H9 (cell line): ENCODE results near the gene KLF6. TPM values are rescaled to one million over a fixed set of nuclear protein-coding genes. Genes with fewer than 3 reads are reported as not detected.

Experiments
- DNase-seq: peaks from one replicate; pipeline ENCODE4 v3.0.0-alpha.2; 2017
- H2AFZ ChIP-seq: one replicate; pipeline ENCODE4 v1.6.1; 2013; ENCODE audit warnings: mild to moderate bottlenecking, low read length, control low read depth, moderate library complexity
- H2AK5ac ChIP-seq: 2 replicates; pipeline ENCODE4 v1.6.1; 2013; ENCODE audit warnings: low read length, control low read depth, mixed read lengths; ENCODE audit not compliant: insufficient read length
- H2BK120ac ChIP-seq: one replicate; pipeline ENCODE4 v1.6.1; 2013; ENCODE audit warnings: low read depth, mild to moderate bottlenecking, low read length, control low read depth, inconsistent platforms; ENCODE audit not compliant: poor library complexity, severe bottlenecking
- H2BK12ac ChIP-seq: 2 replicates; pipeline ENCODE4 v1.6.1; 2013; ENCODE audit warnings: low read length, control low read depth, mixed read lengths, low read depth; ENCODE audit not compliant: insufficient read length
- H2BK15ac ChIP-seq: 2 replicates; pipeline ENCODE4 v1.6.1; 2013; ENCODE audit warnings: low read depth, low read length, control low read depth
- H2BK20ac ChIP-seq: one replicate; pipeline ENCODE4 v1.6.1; 2013; ENCODE audit warnings: low read depth, mild to moderate bottlenecking, low read length, control low read depth, inconsistent platforms; ENCODE audit not compliant: poor library complexity, severe bottlenecking
- H2BK5ac ChIP-seq: 2 replicates; pipeline ENCODE4 v1.6.1; 2013; ENCODE audit warnings: low read length, control low read depth, mixed read lengths; ENCODE audit not compliant: insufficient read length
- H3K14ac ChIP-seq: 2 replicates; pipeline ENCODE4 v1.6.1; 2013; ENCODE audit warnings: low read length, control low read depth; ENCODE audit not compliant: insufficient read depth
- H3K18ac ChIP-seq: 2 replicates; pipeline ENCODE4 v1.6.1; 2013; ENCODE audit warnings: low read depth, mild to moderate bottlenecking, mixed read lengths, low read length, control low read depth; ENCODE audit not compliant: insufficient read length
- H3K23ac ChIP-seq: 2 replicates; pipeline ENCODE4 v1.6.1; 2013; ENCODE audit warnings: low read length, control low read depth, mixed read lengths, low read depth; ENCODE audit not compliant: insufficient read length
- H3K23me2 ChIP-seq: 2 replicates; pipeline ENCODE4 v1.6.1; 2013; ENCODE audit warnings: low read depth, mild to moderate bottlenecking, mixed read lengths, low read length, control low read depth; ENCODE audit not compliant: insufficient read length, poor library complexity, severe bottlenecking
- H3K27ac ChIP-seq: 2 replicates; pipeline ENCODE4 v1.5.1; 2013; ENCODE audit warnings: low read length, control low read depth, mixed read lengths, low read depth; ENCODE audit not compliant: insufficient read length
- H3K27me3 ChIP-seq: 2 replicates; pipeline ENCODE4 v1.6.1; 2013; ENCODE audit warnings: low read length, control low read depth, inconsistent platforms; ENCODE audit not compliant: insufficient read depth
- H3K4ac ChIP-seq: 2 replicates; pipeline ENCODE4 v1.6.1; 2013; ENCODE audit warnings: low read depth, mild to moderate bottlenecking, control low read depth, inconsistent platforms, low read length, moderate library complexity
- H3K4me1 ChIP-seq: 2 replicates; pipeline ENCODE4 v1.6.1; 2013; ENCODE audit warnings: low read length, control low read depth, inconsistent platforms; ENCODE audit not compliant: insufficient read depth
- H3K4me2 ChIP-seq: 2 replicates; pipeline ENCODE4 v1.6.1; 2013; ENCODE audit warnings: low read length, control low read depth, mixed read lengths; ENCODE audit not compliant: insufficient read length, insufficient read depth
- H3K56ac ChIP-seq: 2 replicates; pipeline ENCODE4 v1.6.1; 2013; ENCODE audit warnings: low read depth, mild to moderate bottlenecking, mixed read lengths, low read length, control low read depth; ENCODE audit not compliant: insufficient read length
- H3K79me1 ChIP-seq: 2 replicates; pipeline ENCODE4 v1.6.1; 2013; ENCODE audit warnings: low read depth, mild to moderate bottlenecking, moderate library complexity, low read length, control low read depth, inconsistent platforms; ENCODE audit not compliant: insufficient read depth, poor library complexity, severe bottlenecking
- H3K79me2 ChIP-seq: 2 replicates; pipeline ENCODE4 v1.6.1; 2013; ENCODE audit warnings: low read length, control low read depth, inconsistent platforms; ENCODE audit not compliant: insufficient read depth
- H3K9ac ChIP-seq: 2 replicates; pipeline ENCODE4 v1.6.1; 2013; ENCODE audit warnings: low read length, control low read depth, mixed read lengths; ENCODE audit not compliant: insufficient read length; ENCODE audit errors: extremely low read depth
- H3K9me3 ChIP-seq: one replicate; pipeline ENCODE4 v1.6.1; 2013; ENCODE audit warnings: low read depth, low read length, inconsistent platforms; ENCODE audit not compliant: control insufficient read depth
- H3T11ph ChIP-seq: one replicate; pipeline ENCODE4 v1.6.1; 2013; ENCODE audit warnings: mild to moderate bottlenecking, low read length, control low read depth, inconsistent platforms
- H4K20me1 ChIP-seq: one replicate; pipeline ENCODE4 v1.6.1; 2013; ENCODE audit not compliant: control insufficient read depth, insufficient read length, insufficient read depth
- H4K5ac ChIP-seq: 2 replicates; pipeline ENCODE4 v1.6.1; 2013; ENCODE audit warnings: low read depth, mild to moderate bottlenecking, mixed read lengths, low read length, control low read depth; ENCODE audit not compliant: insufficient read length
- H4K8ac ChIP-seq: replicated peaks from 2 replicates; pipeline ENCODE4 v1.6.1; 2013; ENCODE audit warnings: low read length, control low read depth, mixed read lengths, low read depth; ENCODE audit not compliant: insufficient read length
- H4K91ac ChIP-seq: 2 replicates; pipeline ENCODE4 v1.6.1; 2013; ENCODE audit warnings: low read depth, mild to moderate bottlenecking, moderate library complexity, mixed read lengths, low read length, control low read depth; ENCODE audit not compliant: insufficient read length
- H3K27ac Mint-ChIP-seq, 3 experiments: 2 replicates in 2 of 3; 3 replicates in 1 of 3; pipeline ENCODE4 v1.8.0; 2020 to 2021; ENCODE audit warnings: mixed read lengths in 3 of 3, mild to moderate bottlenecking in 1 of 3, moderate library complexity in 1 of 3
- H3K27me3 Mint-ChIP-seq: 2 replicates; pipeline ENCODE4 v1.8.0; 2021; ENCODE audit warnings: low read depth, mild to moderate bottlenecking, moderate library complexity, mixed read lengths
- H3K36me3 Mint-ChIP-seq, 3 experiments: 2 replicates in 2 of 3; 3 replicates in 1 of 3; pipeline ENCODE4 v1.8.0; 2020 to 2021; ENCODE audit warnings: low read depth in 3 of 3, mixed read lengths in 3 of 3; ENCODE audit not compliant: insufficient read depth in 1 of 3
- H3K4me1 Mint-ChIP-seq, 2 experiments: 2 replicates each; pipeline ENCODE4 v1.8.0; 2020; ENCODE audit warnings: mixed read lengths in 2 of 2
- H3K4me3 Mint-ChIP-seq, 2 experiments: 2 replicates in 1 of 2; 3 replicates in 1 of 2; pipeline ENCODE4 v1.8.0; 2020 to 2021; ENCODE audit warnings: mild to moderate bottlenecking in 2 of 2, mixed read lengths in 2 of 2, moderate library complexity in 1 of 2
- H3K9me3 Mint-ChIP-seq, 2 experiments: 2 replicates in 1 of 2; 3 replicates in 1 of 2; pipeline ENCODE4 v1.8.0; 2020; ENCODE audit warnings: mild to moderate bottlenecking in 2 of 2, mixed read lengths in 2 of 2, moderate library complexity in 1 of 2
- CTCF ChIP-seq: fragments of 200-600 bp; sonication (generic); conservative IDR thresholded peaks from 3 replicates; pipeline ENCODE4 v1.8.0; 2021; ENCODE audit warnings: antibody characterized with exemption, mild to moderate bottlenecking
- WGBS: extraction: QIAGEN DNeasy Blood & Tissue Kit; methylation state at CpG from one replicate; pipeline ENCODE4 v1.1.7; 2013; ENCODE audit warnings: missing lambda C conversion rate, low lambda C conversion rate, mixed read lengths; ENCODE audit not compliant: insufficient read length; ENCODE audit errors: extremely low coverage; 5-methylcytosine and 5-hydroxymethylcytosine counted together
- total RNA-seq: library from RNA; stranded (reverse); gene quantifications from 2 replicates; pipeline ENCODE4 v1.2.1, GENCODE V29; 2021

Gene KLF6
- total RNA-seq, 1 experiment from 2014 or later = 19.3 TPM

GRCh38 chr10:3807928-3808496 lies 23.0 kb upstream of the KLF6 start:
- Mint-ChIP-seq H3K4me3 (no peak overlapping the region), H3K27ac (no peak overlapping the region), H3K36me3 (no peaks in the 10 kb centered on the region), H3K9me3 (no peaks in the 10 kb centered on the region), H3K4me1 (peaks cover 29 to 33% of the 10 kb centered on the region in 2 experiments), H3K27me3 (no peaks in the 10 kb centered on the region)
- Histone ChIP-seq H2AFZ (no peak overlapping the region), H2BK20ac (no peak overlapping the region), H3K56ac (no peak overlapping the region), H3K9ac (no peak overlapping the region), H3K23ac (no peak overlapping the region), H4K5ac (no peak overlapping the region), H2BK15ac (no peak overlapping the region), H4K8ac (no peak overlapping the region), H2BK5ac (no peak overlapping the region), H2BK12ac (no peak overlapping the region), H3K4ac (no peak overlapping the region), H3K4me1 (no peaks in the 10 kb centered on the region), H3K27ac (no peak overlapping the region), H3K23me2 (no peaks in the 10 kb centered on the region), H3K4me2 (no peak overlapping the region), H3K9me3 (no peaks in the 10 kb centered on the region), H4K91ac (no peak overlapping the region), H3K79me1 (no peaks in the 10 kb centered on the region), H2BK120ac (no peak overlapping the region), H3K18ac (no peak overlapping the region), H3K27me3 (no peaks in the 10 kb centered on the region), H3K14ac (no peak overlapping the region; the same call in 1 of the 2 replicates), H2AK5ac (no peak overlapping the region), H3K79me2 (no peaks in the 10 kb centered on the region), H4K20me1 (no peaks in the 10 kb centered on the region), H3T11ph (no peak overlapping the region)
- no peak for TF ChIP-seq CTCF
- no CpG with 5 or more reads among the region's 12 CpGs for WGBS
- DNase-seq = no peak
